IgD-negative memory B cell (primary cell): ENCODE data around the gene IGSF21. TPM values are rescaled to one million over a fixed set of nuclear protein-coding genes. Genes with fewer than 3 reads are reported as not detected.

ENCODE experiments used
- H3K27ac Mint-ChIP-seq, 3 donors: one replicate each; pipeline ENCODE4 v1.8.0; 2020 to 2022; ENCODE audit warnings: mild to moderate bottlenecking in 3 of 3, mixed read lengths in 3 of 3, moderate library complexity in 1 of 3
- H3K27me3 Mint-ChIP-seq: one replicate; pipeline ENCODE4 v1.8.0; 2021; ENCODE audit warnings: mixed read lengths
- H3K36me3 Mint-ChIP-seq: one replicate; pipeline ENCODE4 v1.8.0; 2020; ENCODE audit warnings: mild to moderate bottlenecking, mixed read lengths
- H3K4me1 Mint-ChIP-seq, 3 donors: one replicate each; pipeline ENCODE4 v1.8.0; 2020 to 2022; ENCODE audit warnings: mixed read lengths in 3 of 3, mild to moderate bottlenecking in 1 of 3
- H3K4me3 Mint-ChIP-seq, 4 donors: one replicate each; pipeline ENCODE4 v1.8.0; 2020 to 2022; ENCODE audit warnings: mild to moderate bottlenecking in 4 of 4, mixed read lengths in 4 of 4, moderate library complexity in 3 of 4
- H3K9me3 Mint-ChIP-seq, 3 donors: one replicate each; pipeline ENCODE4 v1.8.0; 2020 to 2021; ENCODE audit warnings: mixed read lengths in 3 of 3, mild to moderate bottlenecking in 1 of 3
- polyA plus RNA-seq: library from polyadenylated mRNA; unstranded; fragments of 300-500 nt; fragmentation: Illumina TruSeq; gene quantifications from one replicate; pipeline ENCODE4 v1.2.3, GENCODE V29; 2021

IGSF21 gene
- polyA plus RNA-seq, 1 donor from 2014 or later: not detected

GRCh38 chr1:18243503-18244175, 136.0 kb downstream of the IGSF21 start:
- Mint-ChIP-seq H3K27me3 (peaks cover 2% of the 10 kb centered on the region), H3K4me3 (no peak overlapping the region), H3K9me3 (peaks cover 0 to 3% (median 0%) of the 10 kb centered on the region in 3 donors), H3K36me3 (no peaks in the 10 kb centered on the region), H3K27ac (no peak overlapping the region), H3K4me1 (no peaks in the 10 kb centered on the region)

GRCh38 chr1:18244762-18245161, 137.2 kb downstream of the IGSF21 start:
- no peaks in the 10 kb centered on the region for H3K36me3 Mint-ChIP-seq
- no peak overlapping the region for H3K27ac Mint-ChIP-seq
- H3K27me3 Mint-ChIP-seq: peaks cover 2% of the 10 kb centered on the region
- no peaks in the 10 kb centered on the region for H3K4me1 Mint-ChIP-seq
- H3K9me3 Mint-ChIP-seq: peaks cover 0 to 3% (median 0%) of the 10 kb centered on the region in 3 donors
- no peak overlapping the region for H3K4me3 Mint-ChIP-seq

- peaks cover 0 to 3% (median under 1%) of the 10 kb centered on the region in 3 donors for H3K9me3 Mint-ChIP-seq
Observed at GRCh38 chr1:18245647-18246046, 138.0 kb downstream of the IGSF21 start.

GRCh38 chr1:18246543-18246942, 138.9 kb downstream of the IGSF21 start:
- H3K27ac Mint-ChIP-seq: no peak overlapping the region
- peaks cover 0 to 7% (median 3%) of the 10 kb centered on the region in 3 donors for H3K9me3 Mint-ChIP-seq
- H3K27me3 Mint-ChIP-seq: peaks cover 4% of the 10 kb centered on the region
- no peak overlapping the region for H3K4me3 Mint-ChIP-seq
- no peaks in the 10 kb centered on the region for H3K36me3 Mint-ChIP-seq
- H3K4me1 Mint-ChIP-seq: no peaks in the 10 kb centered on the region

More at GRCh38 chr1:18245647-18246046, 138.0 kb downstream of the IGSF21 start:
- H3K4me1 Mint-ChIP-seq: no peaks in the 10 kb centered on the region
- no peaks in the 10 kb centered on the region for H3K36me3 Mint-ChIP-seq
- H3K27me3 Mint-ChIP-seq: peaks cover 2% of the 10 kb centered on the region
- no peak overlapping the region for H3K27ac Mint-ChIP-seq
- H3K4me3 Mint-ChIP-seq: no peak overlapping the region

GRCh38 chr1:18247151-18247550, 139.6 kb downstream of the IGSF21 start:
- Mint-ChIP-seq H3K27me3 (peaks cover 4% of the 10 kb centered on the region), H3K4me3 (no peak overlapping the region), H3K9me3 (peaks cover 0 to 7% (median 3%) of the 10 kb centered on the region in 3 donors), H3K4me1 (no peaks in the 10 kb centered on the region), H3K36me3 (no peaks in the 10 kb centered on the region), H3K27ac (no peak overlapping the region)

- Mint-ChIP-seq H3K27me3 (peaks cover 4% of the 10 kb centered on the region), H3K9me3 (peaks cover 0 to 7% (median 3%) of the 10 kb centered on the region in 3 donors), H3K4me3 (no peak overlapping the region), H3K36me3 (no peaks in the 10 kb centered on the region), H3K4me1 (no peaks in the 10 kb centered on the region), H3K27ac (no peak overlapping the region)
Observed at GRCh38 chr1:18249631-18250030, 142.0 kb downstream of the IGSF21 start.

GRCh38 chr1:18253093-18253492, 145.5 kb downstream of the IGSF21 start:
- Mint-ChIP-seq H3K9me3 (peaks cover 0 to 7% (median 3%) of the 10 kb centered on the region in 3 donors), H3K27me3 (peaks cover 7% of the 10 kb centered on the region), H3K36me3 (no peaks in the 10 kb centered on the region), H3K27ac (no peak overlapping the region), H3K4me1 (no peaks in the 10 kb centered on the region), H3K4me3 (no peak overlapping the region)

GRCh38 chr1:18256282-18257235, 149.0 kb downstream of the IGSF21 start:
- Mint-ChIP-seq H3K4me3 (no peak overlapping the region), H3K9me3 (peaks cover 0 to 5% (median 2%) of the 10 kb centered on the region in 3 donors), H3K36me3 (no peaks in the 10 kb centered on the region), H3K27ac (no peak overlapping the region), H3K27me3 (peaks cover 12% of the 10 kb centered on the region), H3K4me1 (no peaks in the 10 kb centered on the region)

GRCh38 chr1:18257778-18258177, 150.2 kb downstream of the IGSF21 start:
- Mint-ChIP-seq H3K27me3 (peaks cover 13% of the 10 kb centered on the region), H3K27ac (no peak overlapping the region)

GRCh38 chr1:18261891-18262290, 154.3 kb downstream of the IGSF21 start:
- Mint-ChIP-seq H3K4me3 (no peak overlapping the region), H3K27ac (no peak overlapping the region), H3K27me3 (peaks cover 7% of the 10 kb centered on the region), H3K9me3 (peaks cover 0 to 2% (median 2%) of the 10 kb centered on the region in 3 donors), H3K4me1 (no peaks in the 10 kb centered on the region), H3K36me3 (no peaks in the 10 kb centered on the region)

More at GRCh38 chr1:18257778-18258177, 150.2 kb downstream of the IGSF21 start:
- Mint-ChIP-seq H3K4me1 (no peaks in the 10 kb centered on the region), H3K4me3 (no peak overlapping the region), H3K36me3 (no peaks in the 10 kb centered on the region), H3K9me3 (peaks cover 0 to 5% (median 2%) of the 10 kb centered on the region in 3 donors)

GRCh38 chr1:18262726-18263125, 155.1 kb downstream of the IGSF21 start:
- Mint-ChIP-seq H3K27ac (no peak overlapping the region), H3K36me3 (no peaks in the 10 kb centered on the region), H3K9me3 (peaks cover 0 to 4% (median 2%) of the 10 kb centered on the region in 3 donors), H3K4me3 (no peak overlapping the region), H3K27me3 (peaks cover 7% of the 10 kb centered on the region), H3K4me1 (no peaks in the 10 kb centered on the region)

- peaks cover 0 to 4% (median 2%) of the 10 kb centered on the region in 3 donors for H3K9me3 Mint-ChIP-seq
- no peaks in the 10 kb centered on the region for H3K36me3 Mint-ChIP-seq
- peaks cover 7% of the 10 kb centered on the region for H3K27me3 Mint-ChIP-seq
Observed at GRCh38 chr1:18263547-18264120, 156.0 kb downstream of the IGSF21 start.

GRCh38 chr1:18264450-18265039, 156.9 kb downstream of the IGSF21 start:
- H3K4me3 Mint-ChIP-seq: no peak overlapping the region
- no peaks in the 10 kb centered on the region for H3K36me3 Mint-ChIP-seq
- H3K9me3 Mint-ChIP-seq: peaks cover 0 to 3% (median 2%) of the 10 kb centered on the region in 3 donors
- no peak overlapping the region for H3K27ac Mint-ChIP-seq
- H3K4me1 Mint-ChIP-seq: no peaks in the 10 kb centered on the region
- H3K27me3 Mint-ChIP-seq: peaks cover 12% of the 10 kb centered on the region

More at GRCh38 chr1:18263547-18264120, 156.0 kb downstream of the IGSF21 start:
- no peaks in the 10 kb centered on the region for H3K4me1 Mint-ChIP-seq
- no peak overlapping the region for H3K4me3 Mint-ChIP-seq
- no peak overlapping the region for H3K27ac Mint-ChIP-seq

- H3K4me1 Mint-ChIP-seq: no peaks in the 10 kb centered on the region
- H3K9me3 Mint-ChIP-seq: peaks cover 0 to 3% (median 0%) of the 10 kb centered on the region in 3 donors
- no peak overlapping the region for H3K27ac Mint-ChIP-seq
- H3K27me3 Mint-ChIP-seq: peaks cover 9% of the 10 kb centered on the region
- no peak overlapping the region for H3K4me3 Mint-ChIP-seq
- H3K36me3 Mint-ChIP-seq: no peaks in the 10 kb centered on the region
Observed at GRCh38 chr1:18265641-18266040, 158.0 kb downstream of the IGSF21 start.
